Heart left ventricle (tissue), 16 donors: ENCODE data around the gene ZNF267. TPM values are rescaled to one million over a fixed set of nuclear protein-coding genes. Genes with fewer than 3 reads are reported as not detected.
"Not testable (repeated sequence)": the region's sequence is repeated elsewhere in the genome, so short reads cannot be mapped to it uniquely, and the experiment has no call there.

ENCODE experiments used
- ATAC-seq, 4 donors: fragments of 200-7000 bp; cut with Tn5 transposase; one replicate each; pipeline ENCODE4 v1.9.1; 2020 to 2022; ENCODE audit warnings: moderate library complexity in 4 of 4, mild to moderate bottlenecking in 3 of 4, moderate number of reproducible peaks in 1 of 4
- DNase-seq, 5 donors: peaks; one replicate each; pipeline ENCODE4 v3.0.0-alpha.2; 2020
- H3K27ac ChIP-seq, 12 donors: fragments of 200-600 bp; sonication (generic) in 4 of 12; one replicate each; pipeline versions ENCODE4 v1.5.0 to v1.8.0; 2016 to 2022; ENCODE audit warnings: mild to moderate bottlenecking in 2 of 12
- H3K27me3 ChIP-seq, 9 donors: fragments of 200-600 bp; sonication (generic) in 2 of 9; one replicate each; pipeline versions ENCODE4 v1.5.1 to v1.8.0; 2016 to 2022; ENCODE audit warnings: mild to moderate bottlenecking in 3 of 9
- H3K36me3 ChIP-seq, 9 donors: fragments of 200-600 bp; sonication (generic) in 2 of 9; one replicate each; pipeline versions ENCODE4 v1.5.0 to v1.8.0; 2018 to 2022; ENCODE audit warnings: mild to moderate bottlenecking in 2 of 9
- H3K4me1 ChIP-seq, 12 donors: fragments of 200-600 bp; sonication (generic) in 4 of 12; one replicate each; pipeline versions ENCODE4 v1.5.0 to v1.8.0; 2016 to 2022; ENCODE audit warnings: mild to moderate bottlenecking in 3 of 12
- H3K4me3 ChIP-seq, 12 donors: fragments of 200-600 bp; sonication (generic) in 4 of 12; one replicate each; pipeline versions ENCODE4 v1.5.0 to v1.8.0; 2017 to 2022; ENCODE audit warnings: mild to moderate bottlenecking in 9 of 12, moderate library complexity in 4 of 12
- H3K9me3 ChIP-seq, 12 donors: fragments of 200-600 bp; sonication (generic) in 4 of 12; one replicate each; pipeline versions ENCODE4 v1.5.0 to v1.8.0; 2016 to 2022; ENCODE audit warnings: mild to moderate bottlenecking in 1 of 12
- CTCF ChIP-seq, 12 donors: fragments of 200-600 bp; sonication (generic) in 4 of 12; IDR thresholded peaks; one replicate each; pipeline versions ENCODE4 v1.5.0 to v1.8.0; 2018 to 2022; ENCODE audit warnings: antibody characterized with exemption in 12 of 12, mild to moderate bottlenecking in 5 of 12
- POLR2A ChIP-seq, 2 donors: fragments of 450-650 bp; IDR thresholded peaks; one replicate each; pipeline ENCODE4 v1.6.1; 2017; ENCODE audit warnings: antibody characterized with exemption in 2 of 2, mild to moderate bottlenecking in 2 of 2, moderate library complexity in 2 of 2
- WGBS, 4 donors: extraction: QIAGEN DNeasy Blood & Tissue Kit in 2 of 4; methylation state at CpG; one replicate each; pipeline versions ENCODE4 v1.1.5 to v1.1.7; 2013 to 2018; 5-methylcytosine and 5-hydroxymethylcytosine counted together
- intact Hi-C, 10 donors: fragments of 100-400 bp; cut with DNase I; formaldehyde crosslinking; loops; one replicate each; pipeline versions ENCODE4 v1.11.1 to v1.14.2; 2022
- polyA plus RNA-seq, 2 donors: library from polyadenylated mRNA; stranded (reverse); fragments of 200-250 nt; gene quantifications; one replicate each; pipeline ENCODE4 v1.2.3, GENCODE V29; 2013
- total RNA-seq, 9 donors: library from RNA; depleted of rRNA in 2 of 9; stranded (reverse); fragments of >200 nt in 2 of 9; fragmentation: NEBNext Ultra II Directional in 3 of 9; extraction: Animal tissue kit (Norgen Biotek cat#: 25700) in 3 of 9; gene quantifications; one replicate each; pipeline versions ENCODE4 v1.1.0 to v1.2.4, GENCODE V29; 2016 to 2023
- donor health status: ischemic (EF 13 %, LVEDD 7.1; RV severe dilation, severe dysfunction).
- donor health status: healthy with polysubstance abuse.
- donor health status: DM: no; HTN: yes; CAD: no.
- donor health status: DM: no; HTN: no; CAD: no.
- donor health status: ischemic (EF 25% LVEDD 6.9; RV normal size, moderate dysfunction).
- donor health status: ischemic (EF 25% LVEDD 5.7; RV mildly dilated, moderate dysfunction).
- donor health status: healthy.
- donor health status: DM: yes; HTN: yes; CAD: no.
- donor health status: ischemic (EF 35%, LVEDD 5.7; RV mildly dilated, moderate dysfunction).
- donor health status: nonischemic (EF 11% LVEDD 7.7; RV severe dilation, severe dysfunction).
- donor health status: DM: yes; HTN: yes; CAD: no.
- donor health status: PGD.
- donor health status: ischemic (EF 29% LVEDD 5.4; RV normal size, mild dysfunction).
- donor health status: nonischemic (EF 23%, LVEDD 6.1; RV moderate dilation, normal function).

The ZNF267 gene
- total and polyA plus RNA-seq, 11 donors = 1.6 to 22.6 (median 5.3) TPM

- WGBS, 4 donors = 91 to 99% (median 97%) methylated on average over 3 of the region's 3 CpGs
- peaks cover 5 to 100% (median 98%) of the 10 kb centered on the region in 12 donors for H3K9me3 ChIP-seq
- no peak overlapping the region for H3K4me3 ChIP-seq
- ATAC-seq (no peak), DNase-seq (no peak)
- H3K4me1 ChIP-seq = no peaks in the 10 kb centered on the region
- intact Hi-C loops = no loop called here
- TF ChIP-seq POLR2A (IDR thresholded peaks at IDR 0.05) (no peak), CTCF (IDR thresholded peaks at IDR 0.05) (no peak)
- H3K27ac ChIP-seq = no peak overlapping the region
- H3K27me3 ChIP-seq = no peaks in the 10 kb centered on the region
- peaks cover 23 to 62% (median 32%) of the 10 kb centered on the region in 9 donors for H3K36me3 ChIP-seq
These were observed 42.5 kb downstream of the ZNF267 start for GRCh38 chr16:31916056-31916488.

- H3K36me3 ChIP-seq = peaks cover 9 to 35% (median 11%) of the 10 kb centered on the region in 9 donors
- H3K27ac ChIP-seq = no peak overlapping the region
- TF ChIP-seq POLR2A (IDR thresholded peaks at IDR 0.05) (no peak), CTCF (IDR thresholded peaks at IDR 0.05) (no peak)
- peaks cover 5 to 99% (median 80%) of the 10 kb centered on the region in 12 donors for H3K9me3 ChIP-seq
- 93 to 97% (median 95%) methylated on average over 2 of the region's 2 CpGs for WGBS, 4 donors
- DNase-seq = no peak
- ATAC-seq = no peak
- H3K4me3 ChIP-seq = no peak overlapping the region
- intact Hi-C loops = no loop called here
- no peaks in the 10 kb centered on the region for H3K4me1 ChIP-seq
- H3K27me3 ChIP-seq = no peaks in the 10 kb centered on the region
These were observed 46.8 kb downstream of the ZNF267 start for GRCh38 chr16:31920373-31920772.

GRCh38 chr16:31951806-31952205 lies 78.2 kb downstream of the ZNF267 start:
- H3K27me3 ChIP-seq, H3K4me3 ChIP-seq, H3K36me3 ChIP-seq, H3K27ac ChIP-seq, intact Hi-C loops, DNase-seq, H3K9me3 ChIP-seq, ATAC-seq, H3K4me1 ChIP-seq: not testable (repeated sequence)
- 77 to 90% methylated on average over 1 of the region's 1 CpG; no CpG with 5 or more reads in 2 of the 4 donors for WGBS, 4 donors

- H3K9me3 ChIP-seq, DNase-seq, H3K36me3 ChIP-seq, ATAC-seq, intact Hi-C loops, H3K4me3 ChIP-seq, H3K27ac ChIP-seq, H3K27me3 ChIP-seq, H3K4me1 ChIP-seq: not testable (repeated sequence)
- WGBS, 4 donors = 0 to 17% (median 13%) methylated on average over 1 to 2 of the region's 3 CpGs; no CpG with 5 or more reads in 1 of the 4 donors
These were observed 78.6 kb downstream of the ZNF267 start for GRCh38 chr16:31952206-31952605.

- H3K36me3 ChIP-seq, H3K4me1 ChIP-seq, ATAC-seq, H3K27me3 ChIP-seq, H3K27ac ChIP-seq, H3K9me3 ChIP-seq, H3K4me3 ChIP-seq, DNase-seq, intact Hi-C loops: not testable (repeated sequence)
- WGBS, 4 donors = 28 to 100% (median 36%) methylated on average over 1 to 7 of the region's 8 CpGs
These were observed 82.6 kb downstream of the ZNF267 start for GRCh38 chr16:31956221-31956620.

GRCh38 chr16:31960186-31960910 lies 86.7 kb downstream of the ZNF267 start:
- 61 to 66% (median 64%) methylated on average over 22 of the region's 22 CpGs for WGBS, 4 donors
- intact Hi-C loops, ATAC-seq: not testable (repeated sequence)

More at GRCh38 chr16:31960186-31960910, 86.7 kb downstream of the ZNF267 start:
- not testable (repeated sequence) for H3K4me1 ChIP-seq, H3K4me3 ChIP-seq, H3K27ac ChIP-seq, H3K9me3 ChIP-seq, H3K36me3 ChIP-seq, H3K27me3 ChIP-seq, DNase-seq
